ENCODE results near the gene PPP2R5C. TPM values are rescaled to one million over a fixed set of nuclear protein-coding genes. Genes with fewer than 3 reads are reported as not detected.

The PPP2R5C gene
- total RNA-seq, 2 experiments from 2014 or later = 238 to 242 TPM

DNA sequence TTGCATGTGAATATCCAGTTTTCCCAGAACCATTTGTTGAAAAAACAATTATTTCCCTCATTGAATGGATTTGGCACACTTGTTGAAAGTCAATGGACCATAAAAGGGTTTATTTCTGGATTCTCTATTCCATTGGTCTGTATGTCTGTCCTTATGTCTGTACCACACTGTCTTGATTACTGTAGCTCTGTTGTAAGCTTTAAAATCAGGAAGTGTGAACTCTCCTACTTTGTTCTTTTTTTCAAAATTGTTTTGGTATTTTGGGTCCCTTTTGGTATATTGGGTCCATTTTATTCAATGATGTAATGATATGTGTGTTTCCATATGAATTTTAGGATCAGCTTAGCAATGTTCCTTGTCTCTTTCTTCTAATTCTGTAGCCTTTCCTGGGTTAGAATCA, 64.8 kb downstream of the PPP2R5C start:
- ChIA-PET POLR2A (interaction anchor here (1.4 to 5.6 kb wide), 6 partner anchors 9 to 66 kb away, joined by 4 to 225 read pairs (median 32); no protein-coding TSS in a partner anchor), CTCF (interaction anchor here (1.0 to 5.6 kb wide), 5 partner anchors 10 to 55 kb away, joined by 3 to 29 read pairs (median 5); no protein-coding TSS in a partner anchor)
- Mint-ChIP-seq H3K4me3 (peak overlapping the region; percentile 71), H3K9me3 (no peaks in the 10 kb centered on the region), H3K27ac (peak overlapping the region; percentile 99), H3K4me1 (ENCODE audit: low read depth) (peaks cover 85% of the 10 kb centered on the region), H3K36me3 (ENCODE audit: low read depth) (peaks cover 60% of the 10 kb centered on the region), H3K27me3 (no peaks in the 10 kb centered on the region)
- ATAC-seq (no peak), DNase-seq (no peak)
- intact Hi-C loops (cut with micrococcal nuclease) = no loop called here
- TF ChIP-seq, protein P1, sequence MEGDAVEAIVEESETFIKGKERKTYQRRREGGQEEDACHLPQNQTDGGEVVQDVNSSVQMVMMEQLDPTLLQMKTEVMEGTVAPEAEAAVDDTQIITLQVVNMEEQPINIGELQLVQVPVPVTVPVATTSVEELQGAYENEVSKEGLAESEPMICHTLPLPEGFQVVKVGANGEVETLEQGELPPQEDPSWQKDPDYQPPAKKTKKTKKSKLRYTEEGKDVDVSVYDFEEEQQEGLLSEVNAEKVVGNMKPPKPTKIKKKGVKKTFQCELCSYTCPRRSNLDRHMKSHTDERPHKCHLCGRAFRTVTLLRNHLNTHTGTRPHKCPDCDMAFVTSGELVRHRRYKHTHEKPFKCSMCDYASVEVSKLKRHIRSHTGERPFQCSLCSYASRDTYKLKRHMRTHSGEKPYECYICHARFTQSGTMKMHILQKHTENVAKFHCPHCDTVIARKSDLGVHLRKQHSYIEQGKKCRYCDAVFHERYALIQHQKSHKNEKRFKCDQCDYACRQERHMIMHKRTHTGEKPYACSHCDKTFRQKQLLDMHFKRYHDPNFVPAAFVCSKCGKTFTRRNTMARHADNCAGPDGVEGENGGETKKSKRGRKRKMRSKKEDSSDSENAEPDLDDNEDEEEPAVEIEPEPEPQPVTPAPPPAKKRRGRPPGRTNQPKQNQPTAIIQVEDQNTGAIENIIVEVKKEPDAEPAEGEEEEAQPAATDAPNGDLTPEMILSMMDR (IDR thresholded peaks at IDR 0.05) = no peak

GRCh38 chr14:101827286-101827685, 65.8 kb downstream of the PPP2R5C start:
- H3K4me3 Mint-ChIP-seq = no peak overlapping the region

DNA sequence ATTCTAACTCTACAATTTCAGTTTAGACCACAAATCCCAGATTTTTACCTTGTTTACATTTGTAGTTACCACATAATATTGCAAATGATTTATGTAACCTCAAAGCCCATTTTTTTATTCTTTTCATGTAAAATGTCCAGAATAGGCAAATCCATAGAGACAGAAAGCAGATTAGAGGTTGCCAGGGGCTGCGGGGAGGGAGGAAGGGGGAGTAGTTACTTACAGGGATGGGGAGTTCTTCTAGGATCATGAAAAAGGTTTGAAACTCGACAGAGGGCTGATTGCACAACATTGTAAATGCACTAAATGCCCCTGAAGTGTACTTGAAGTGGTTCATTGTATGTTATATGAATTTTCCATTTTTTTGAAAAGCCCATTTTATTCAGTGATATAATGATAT, 66.5 kb downstream of the PPP2R5C start:
- intact Hi-C loops (cut with micrococcal nuclease) = no loop called here
- POLR2A ChIA-PET = interaction anchor here (1.0 to 5.6 kb wide), 4 partner anchors 7 to 102 kb away, joined by 3 to 225 read pairs (median 45); no protein-coding TSS in a partner anchor
- no peak for ATAC-seq
- H3K4me3 Mint-ChIP-seq = no peak overlapping the region
- TF ChIP-seq, protein P1 (IDR thresholded peaks at IDR 0.05) = no peak
- CTCF ChIA-PET = interaction anchor here (5.6 kb wide), 1 partner anchor 57 kb away, joined by 29 read pairs; no protein-coding TSS in a partner anchor
- peak overlapping the region; percentile 79 for H3K27ac Mint-ChIP-seq
- H3K4me1 Mint-ChIP-seq (ENCODE audit: low read depth) = peaks cover 83% of the 10 kb centered on the region
- H3K36me3 Mint-ChIP-seq (ENCODE audit: low read depth) = peaks cover 62% of the 10 kb centered on the region
- no peaks in the 10 kb centered on the region for H3K9me3 Mint-ChIP-seq
- no peaks in the 10 kb centered on the region for H3K27me3 Mint-ChIP-seq
- DNase-seq = no peak

More at GRCh38 chr14:101827286-101827685, 65.8 kb downstream of the PPP2R5C start:
- ChIA-PET CTCF (interaction anchor here (1.1 to 5.6 kb wide), 3 partner anchors 18 to 56 kb away, joined by 3 to 29 read pairs (median 3); no protein-coding TSS in a partner anchor), POLR2A (interaction anchor here (1.0 to 5.6 kb wide), 6 partner anchors 8 to 53 kb away, joined by 3 to 225 read pairs (median 32); no protein-coding TSS in a partner anchor)
- peaks cover 57% of the 10 kb centered on the region for H3K36me3 Mint-ChIP-seq (ENCODE audit: low read depth)
- H3K9me3 Mint-ChIP-seq = no peaks in the 10 kb centered on the region
- H3K27ac Mint-ChIP-seq = peak overlapping the region; percentile 79
- TF ChIP-seq, protein P1 (IDR thresholded peaks at IDR 0.05) = no peak
- DNase-seq (no peak), ATAC-seq (no peak)
- intact Hi-C loops (cut with micrococcal nuclease) = no loop called here
- no peaks in the 10 kb centered on the region for H3K27me3 Mint-ChIP-seq
- peaks cover 83% of the 10 kb centered on the region for H3K4me1 Mint-ChIP-seq (ENCODE audit: low read depth)

GRCh38 chr14:101830271-101830670, 68.8 kb downstream of the PPP2R5C start:
- ATAC-seq = no peak
- no peak for DNase-seq
- ChIA-PET CTCF (interaction anchor here (0.9 to 1.8 kb wide), 4 partner anchors 13 to 123 kb away, joined by 3 to 4 read pairs (median 4); no protein-coding TSS in a partner anchor), POLR2A (interaction anchor here (1.0 to 1.9 kb wide), 5 partner anchors 9 to 118 kb away, joined by 3 to 5 read pairs (median 3); no protein-coding TSS in a partner anchor)
- H3K36me3 Mint-ChIP-seq (ENCODE audit: low read depth) = peaks cover 63% of the 10 kb centered on the region
- H3K4me3 Mint-ChIP-seq = no peak overlapping the region
- no peaks in the 10 kb centered on the region for H3K9me3 Mint-ChIP-seq
- TF ChIP-seq, protein P1 (IDR thresholded peaks at IDR 0.05) = no peak
- peak overlapping the region; percentile 75 for H3K27ac Mint-ChIP-seq
- intact Hi-C loops (cut with micrococcal nuclease) = no loop called here
- no peaks in the 10 kb centered on the region for H3K27me3 Mint-ChIP-seq
- peaks cover 90% of the 10 kb centered on the region for H3K4me1 Mint-ChIP-seq (ENCODE audit: low read depth)

DNA sequence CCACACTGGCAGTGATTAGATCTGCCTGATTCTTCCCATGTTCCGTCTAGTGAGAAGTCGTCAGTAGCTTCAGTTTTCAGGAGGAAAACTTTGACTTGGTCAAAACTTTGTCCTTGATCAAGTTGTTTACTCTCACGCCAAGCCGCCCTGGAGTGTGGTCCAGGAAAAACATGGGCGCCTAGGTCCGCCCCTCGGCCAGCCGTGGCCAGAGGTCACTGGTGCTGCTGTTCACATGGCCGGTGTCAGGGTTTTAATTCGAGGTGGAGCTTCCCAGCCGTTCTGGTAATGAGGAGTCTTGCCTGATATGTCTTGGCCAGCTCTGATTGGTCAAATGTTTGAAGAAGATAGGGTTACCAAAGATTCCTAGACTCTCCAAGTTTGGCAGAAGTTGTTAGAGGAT, 71.5 kb downstream of the PPP2R5C start:
- Mint-ChIP-seq H3K4me1 (ENCODE audit: low read depth) (peaks cover 85% of the 10 kb centered on the region), H3K4me3 (no peak overlapping the region), H3K36me3 (ENCODE audit: low read depth) (peaks cover 43% of the 10 kb centered on the region), H3K9me3 (no peaks in the 10 kb centered on the region), H3K27ac (peak overlapping the region; percentile 65), H3K27me3 (no peaks in the 10 kb centered on the region)
- TF ChIP-seq, protein P1 (IDR thresholded peaks at IDR 0.05) = no peak
- CTCF ChIA-PET = no interaction called here
- POLR2A ChIA-PET = interaction anchor here (1.0 to 5.8 kb wide), 4 partner anchors 8 to 47 kb away, joined by 3 to 79 read pairs (median 16); no protein-coding TSS in a partner anchor
- DNase-seq = no peak
- ATAC-seq = no peak
- intact Hi-C loops (cut with micrococcal nuclease) = no loop called here
